GM23338 (cell line): ENCODE results near the gene KRT85. TPM values are rescaled to one million over a fixed set of nuclear protein-coding genes. Genes with fewer than 3 reads are reported as not detected.

Source experiments
- ATAC-seq: fragments of 200-7000 bp; cut with Tn5 transposase; 3 replicates; pipeline ENCODE4 v1.9.1; 2020
- DNase-seq: peaks from one replicate; pipeline ENCODE4 v3.0.0-alpha.2; 2015; ENCODE audit warnings: low spot score
- H2AFZ ChIP-seq: fragments of 200-600 bp; sonication (generic); 2 replicates; pipeline ENCODE4 v1.8.0; 2016; ENCODE audit warnings: antibody characterized with exemption, mild to moderate bottlenecking, moderate library complexity
- H3F3A ChIP-seq: fragments of 200-600 bp; sonication (generic); replicated peaks from 2 replicates; pipeline ENCODE4 v1.8.0; 2017; ENCODE audit warnings: antibody characterized with exemption, mixed run types, low read depth
- H3K27ac ChIP-seq: fragments of 200-600 bp; sonication (generic); 2 replicates; pipeline ENCODE4 v1.6.1; 2016; ENCODE audit warnings: low read depth
- H3K27me3 ChIP-seq: fragments of 200-600 bp; sonication (generic); 2 replicates; pipeline ENCODE4 v1.8.0; 2016; ENCODE audit warnings: mild to moderate bottlenecking, mixed run types, moderate library complexity; ENCODE audit not compliant: insufficient read depth
- H3K36me3 ChIP-seq: fragments of 200-600 bp; sonication (generic); 2 replicates; pipeline ENCODE4 v1.8.0; 2016; ENCODE audit warnings: mild to moderate bottlenecking; ENCODE audit not compliant: insufficient read depth
- H3K4me1 ChIP-seq: fragments of 200-600 bp; sonication (generic); 2 replicates; pipeline ENCODE4 v1.8.0; 2016; ENCODE audit warnings: mild to moderate bottlenecking, moderate library complexity; ENCODE audit not compliant: insufficient read depth
- H3K4me2 ChIP-seq: fragments of 200-600 bp; sonication (generic); 2 replicates; pipeline ENCODE4 v1.7.1; 2017; ENCODE audit warnings: mixed run types
- H3K4me3 ChIP-seq: fragments of 200-600 bp; sonication (generic); 2 replicates; pipeline ENCODE4 v1.6.1; 2016; ENCODE audit warnings: mixed run types
- H3K79me2 ChIP-seq: fragments of 200-600 bp; sonication (generic); replicated peaks from 2 replicates; pipeline ENCODE4 v1.8.0; 2017; ENCODE audit warnings: mild to moderate bottlenecking; ENCODE audit not compliant: insufficient read depth
- H3K9me2 ChIP-seq: fragments of 200-600 bp; sonication (generic); 2 replicates; pipeline ENCODE4 v1.8.0; 2017; ENCODE audit not compliant: insufficient read depth
- H4K20me1 ChIP-seq: fragments of 200-600 bp; sonication (generic); replicated peaks from 2 replicates; pipeline ENCODE4 v1.8.0; 2017; ENCODE audit warnings: mild to moderate bottlenecking; ENCODE audit not compliant: insufficient read depth
- H3K27ac Mint-ChIP-seq: 2 replicates; pipeline ENCODE4 v1.8.0; 2020; ENCODE audit warnings: inconsistent platforms, mild to moderate bottlenecking, moderate library complexity, mixed read lengths
- H3K27me3 Mint-ChIP-seq: 3 replicates; pipeline ENCODE4 v1.8.0; 2022; ENCODE audit warnings: low read depth, mild to moderate bottlenecking, moderate library complexity, mixed read lengths, inconsistent platforms; ENCODE audit not compliant: insufficient read depth, poor library complexity
- H3K36me3 Mint-ChIP-seq: 3 replicates; pipeline ENCODE4 v1.8.0; 2021; ENCODE audit warnings: low read depth, mild to moderate bottlenecking, inconsistent platforms, moderate library complexity, mixed read lengths
- H3K4me1 Mint-ChIP-seq: 3 replicates; pipeline ENCODE4 v1.8.0; 2020; ENCODE audit warnings: mild to moderate bottlenecking, inconsistent platforms, mixed read lengths
- H3K4me3 Mint-ChIP-seq: 3 replicates; pipeline ENCODE4 v1.8.0; 2021; ENCODE audit warnings: moderate library complexity, mild to moderate bottlenecking, inconsistent platforms, mixed read lengths
- H3K9me3 Mint-ChIP-seq: 3 replicates; pipeline ENCODE4 v1.8.0; 2020; ENCODE audit warnings: moderate library complexity, mild to moderate bottlenecking, inconsistent platforms, mixed read lengths
- CREB1 ChIP-seq: fragments of 250-450 bp; sonication (Bioruptor Pico); IDR thresholded peaks from 2 replicates; pipeline ENCODE4 v1.5.0; 2020; ENCODE audit warnings: low read depth, mild to moderate bottlenecking, moderate library complexity
- CTCF ChIP-seq, 2 experiments: fragments of 200-600 bp in 1 of 2; sonication (generic) in 1 of 2; conservative IDR thresholded peaks; 2 replicates each; pipeline versions ENCODE4 v1.5.1 to v1.6.1; 2016 to 2017; ENCODE audit warnings: antibody characterized with exemption in 2 of 2, low read depth in 2 of 2, mild to moderate bottlenecking in 2 of 2, moderate library complexity in 1 of 2
- EZH2 ChIP-seq: fragments of 200-600 bp; sonication (generic); IDR thresholded peaks from one replicate; pipeline ENCODE4 v1.8.0; 2017; ENCODE audit warnings: antibody characterized with exemption, mild to moderate bottlenecking, low read depth; ENCODE audit not compliant: unreplicated experiment
- EZH2phosphoT487 ChIP-seq: fragments of 200-600 bp; sonication (generic); IDR thresholded peaks from one replicate; pipeline ENCODE4 v1.8.1; 2018; ENCODE audit warnings: antibody characterized with exemption; ENCODE audit not compliant: unreplicated experiment
- JUNB ChIP-seq: IDR thresholded peaks from one replicate; pipeline ENCODE4 v1.6.1; 2016; ENCODE audit warnings: antibody characterized with exemption; ENCODE audit not compliant: unreplicated experiment
- NANOG ChIP-seq: IDR thresholded peaks from 2 replicates; pipeline ENCODE4 v1.6.1; 2016; ENCODE audit warnings: antibody characterized with exemption, borderline replicate concordance
- POLR2AphosphoS5 ChIP-seq: IDR thresholded peaks from 2 replicates; pipeline ENCODE4 v1.6.1; 2016; ENCODE audit warnings: antibody characterized with exemption, low read depth
- STAT1 ChIP-seq: IDR thresholded peaks from one replicate; pipeline ENCODE4 v1.6.1; 2016; ENCODE audit warnings: antibody characterized with exemption; ENCODE audit not compliant: unreplicated experiment
- ZNF114 ChIP-seq: fragments of 250-450 bp; sonication (Bioruptor Pico); IDR thresholded peaks from 2 replicates; pipeline ENCODE4 v1.5.0; 2020; ENCODE audit warnings: mild to moderate bottlenecking, moderate library complexity
- ZNF331 ChIP-seq: fragments of 250-450 bp; sonication (Bioruptor Pico); IDR thresholded peaks from 2 replicates; pipeline ENCODE4 v1.5.0; 2020; ENCODE audit warnings: low read depth, mild to moderate bottlenecking, moderate library complexity
- ZNF462 ChIP-seq: fragments of 250-450 bp; sonication (Bioruptor Pico); IDR thresholded peaks from 2 replicates; pipeline ENCODE4 v1.5.0; 2020; ENCODE audit warnings: mild to moderate bottlenecking, moderate library complexity
- polyA plus RNA-seq: library from polyadenylated mRNA; unstranded; fragments of >200 nt; fragmentation: Nextera tagmentation; extraction: Ambion mirVana; gene quantifications from 2 replicates; pipeline ENCODE4 v1.2.1, GENCODE V29; 2016
- total RNA-seq: library from RNA; depleted of rRNA; stranded (reverse); fragments of >200 nt; shearing (Covaris generic); gene quantifications from 2 replicates; pipeline ENCODE4 v1.2.3, GENCODE V29; 2014
- TF ChIP-seq, protein P1 (sequence below): IDR thresholded peaks from 2 replicates; pipeline ENCODE4 v1.6.1; 2016; ENCODE audit warnings: antibody characterized with exemption
- TF ChIP-seq, protein P2 (sequence below): IDR thresholded peaks from one replicate; pipeline ENCODE4 v1.6.1; 2018; ENCODE audit warnings: antibody characterized with exemption; ENCODE audit not compliant: unreplicated experiment

The KRT85 gene
- total and polyA plus RNA-seq, 2 experiments from 2014 or later = not detected

DNA sequence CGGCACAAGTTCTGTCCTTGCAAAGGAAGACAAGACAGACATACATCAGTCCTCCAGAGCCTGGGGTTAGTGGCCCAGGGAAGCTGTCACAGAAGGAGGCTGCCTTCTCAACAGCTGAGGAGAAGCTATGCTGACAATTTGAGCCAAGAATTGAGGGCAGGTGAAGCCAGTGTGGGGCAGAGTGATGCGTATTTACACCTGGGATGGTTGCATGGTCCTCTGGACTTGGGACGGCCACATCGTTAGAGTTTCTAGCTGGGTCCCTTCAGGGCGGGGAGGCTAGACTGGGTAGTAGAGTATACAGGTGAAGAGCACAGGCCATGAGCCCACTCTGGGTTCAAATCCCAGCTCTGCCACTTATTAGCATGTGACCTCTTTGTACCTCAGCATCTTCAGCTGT lies 16.5 kb downstream of the KRT85 start:
- TF ChIP-seq JUNB = no peak
- TF ChIP-seq ZNF114 = no peak
- TF ChIP-seq CREB1 (CRISPR knock-in tag) = no peak
- TF ChIP-seq, protein P1, sequence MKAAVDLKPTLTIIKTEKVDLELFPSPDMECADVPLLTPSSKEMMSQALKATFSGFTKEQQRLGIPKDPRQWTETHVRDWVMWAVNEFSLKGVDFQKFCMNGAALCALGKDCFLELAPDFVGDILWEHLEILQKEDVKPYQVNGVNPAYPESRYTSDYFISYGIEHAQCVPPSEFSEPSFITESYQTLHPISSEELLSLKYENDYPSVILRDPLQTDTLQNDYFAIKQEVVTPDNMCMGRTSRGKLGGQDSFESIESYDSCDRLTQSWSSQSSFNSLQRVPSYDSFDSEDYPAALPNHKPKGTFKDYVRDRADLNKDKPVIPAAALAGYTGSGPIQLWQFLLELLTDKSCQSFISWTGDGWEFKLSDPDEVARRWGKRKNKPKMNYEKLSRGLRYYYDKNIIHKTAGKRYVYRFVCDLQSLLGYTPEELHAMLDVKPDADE = no peak
- no peak for TF ChIP-seq POLR2AphosphoS5
- TF ChIP-seq CTCF (conservative IDR thresholded peaks at IDR 0.05; ENCODE audit: low read depth in 2 of 2) = no peak
- TF ChIP-seq NANOG = no peak
- no peak for TF ChIP-seq ZNF331 (CRISPR knock-in tag)
- no peak for TF ChIP-seq STAT1
- TF ChIP-seq ZNF462 (CRISPR knock-in tag) = no peak
- no peak for TF ChIP-seq EZH2phosphoT487
- TF ChIP-seq, protein P2, sequence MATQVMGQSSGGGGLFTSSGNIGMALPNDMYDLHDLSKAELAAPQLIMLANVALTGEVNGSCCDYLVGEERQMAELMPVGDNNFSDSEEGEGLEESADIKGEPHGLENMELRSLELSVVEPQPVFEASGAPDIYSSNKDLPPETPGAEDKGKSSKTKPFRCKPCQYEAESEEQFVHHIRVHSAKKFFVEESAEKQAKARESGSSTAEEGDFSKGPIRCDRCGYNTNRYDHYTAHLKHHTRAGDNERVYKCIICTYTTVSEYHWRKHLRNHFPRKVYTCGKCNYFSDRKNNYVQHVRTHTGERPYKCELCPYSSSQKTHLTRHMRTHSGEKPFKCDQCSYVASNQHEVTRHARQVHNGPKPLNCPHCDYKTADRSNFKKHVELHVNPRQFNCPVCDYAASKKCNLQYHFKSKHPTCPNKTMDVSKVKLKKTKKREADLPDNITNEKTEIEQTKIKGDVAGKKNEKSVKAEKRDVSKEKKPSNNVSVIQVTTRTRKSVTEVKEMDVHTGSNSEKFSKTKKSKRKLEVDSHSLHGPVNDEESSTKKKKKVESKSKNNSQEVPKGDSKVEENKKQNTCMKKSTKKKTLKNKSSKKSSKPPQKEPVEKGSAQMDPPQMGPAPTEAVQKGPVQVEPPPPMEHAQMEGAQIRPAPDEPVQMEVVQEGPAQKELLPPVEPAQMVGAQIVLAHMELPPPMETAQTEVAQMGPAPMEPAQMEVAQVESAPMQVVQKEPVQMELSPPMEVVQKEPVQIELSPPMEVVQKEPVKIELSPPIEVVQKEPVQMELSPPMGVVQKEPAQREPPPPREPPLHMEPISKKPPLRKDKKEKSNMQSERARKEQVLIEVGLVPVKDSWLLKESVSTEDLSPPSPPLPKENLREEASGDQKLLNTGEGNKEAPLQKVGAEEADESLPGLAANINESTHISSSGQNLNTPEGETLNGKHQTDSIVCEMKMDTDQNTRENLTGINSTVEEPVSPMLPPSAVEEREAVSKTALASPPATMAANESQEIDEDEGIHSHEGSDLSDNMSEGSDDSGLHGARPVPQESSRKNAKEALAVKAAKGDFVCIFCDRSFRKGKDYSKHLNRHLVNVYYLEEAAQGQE = no peak
- no peak for TF ChIP-seq EZH2

More for the DNA sequence above, 16.5 kb downstream of the KRT85 start:
- H3K36me3 ChIP-seq = no peaks in the 10 kb centered on the region
- H3K4me1 Mint-ChIP-seq = no peaks in the 10 kb centered on the region
- no peak for ATAC-seq
- H3K4me3 ChIP-seq = no peak overlapping the region
- no peak overlapping the region for H2AFZ ChIP-seq
- DNase-seq = no peak
- H3K9me2 ChIP-seq = no peaks in the 10 kb centered on the region
- no peaks in the 10 kb centered on the region for H3F3A ChIP-seq
- no peaks in the 10 kb centered on the region for H3K4me1 ChIP-seq
- H3K27ac Mint-ChIP-seq = no peak overlapping the region
- H3K4me3 Mint-ChIP-seq = no peak overlapping the region
- H3K79me2 ChIP-seq = no peaks in the 10 kb centered on the region
- no peaks in the 10 kb centered on the region for H3K27me3 ChIP-seq
- no peaks in the 10 kb centered on the region for H3K9me3 Mint-ChIP-seq
- no peaks in the 10 kb centered on the region; the same call in 1 of the 2 replicates for H4K20me1 ChIP-seq
- no peak overlapping the region for H3K4me2 ChIP-seq
- H3K27ac ChIP-seq = no peak overlapping the region
- H3K36me3 Mint-ChIP-seq = no peaks in the 10 kb centered on the region
- H3K27me3 Mint-ChIP-seq = peaks cover 3% of the 10 kb centered on the region
